Activated CD4-positive, CD25-positive, alpha-beta regulatory T cell treated with anti-CD3 and anti-CD28 coated beads, Interleukin-2, amount 50 U/mL, for 16 hours (primary cell): Measurements from ENCODE around the gene KIF23.
A peak's percentile ranks its signal among the peaks of the same experiment; 100 is the strongest.
"Not testable (repeated sequence)": the region's sequence is repeated elsewhere in the genome, so short reads cannot be mapped to it uniquely, and the experiment has no call there.

ENCODE experiments used
- DNase-seq: peaks from one replicate; pipeline ENCODE4 v3.0.0-alpha.2; 2020; ENCODE audit warnings: low read depth, low spot score

Gene KIF23

GRCh38 chr15:69434679-69435078, 20.5 kb downstream of the KIF23 start:
- DNase-seq: no peak

- no peak for DNase-seq
Measured at GRCh38 chr15:69435985-69436384, 21.8 kb downstream of the KIF23 start.

- no peak for DNase-seq
Measured at GRCh38 chr15:69436951-69437350, 22.8 kb downstream of the KIF23 start.

GRCh38 chr15:69439623-69440022, 25.5 kb downstream of the KIF23 start:
- no peak for DNase-seq

- no peak for DNase-seq
Measured at GRCh38 chr15:69443032-69443611, 29.0 kb downstream of the KIF23 start.

- no peak for DNase-seq
Measured at GRCh38 chr15:69444686-69445085, 30.5 kb downstream of the KIF23 start.

GRCh38 chr15:69446953-69447352, 32.8 kb downstream of the KIF23 start:
- no peak for DNase-seq

- not testable (repeated sequence) for DNase-seq
Measured at GRCh38 chr15:69450221-69450620, 36.1 kb downstream of the KIF23 start.

- no peak for DNase-seq
Measured at GRCh38 chr15:69450968-69451695, 37.0 kb downstream of the KIF23 start.

- DNase-seq: no peak
Measured at GRCh38 chr15:69451951-69452691, 38.0 kb downstream of the KIF23 start.

GRCh38 chr15:69452692-69453521, 38.8 kb downstream of the KIF23 start, which contains the start of gene RPLP1:
RPLP1 (plus strand) TSS chr15:69452818; CDS start chr15:69452949, 131 bp downstream.
- DNase-seq: peak; percentile 94

GRCh38 chr15:69454953-69455352, 40.8 kb downstream of the KIF23 start:
- DNase-seq: no peak

- DNase-seq: no peak
Measured at GRCh38 chr15:69456208-69457166, 42.3 kb downstream of the KIF23 start.

GRCh38 chr15:69457304-69458280, 43.4 kb downstream of the KIF23 start:
- DNase-seq: no peak

GRCh38 chr15:69459066-69459465, 44.9 kb downstream of the KIF23 start:
- no peak for DNase-seq

GRCh38 chr15:69460481-69460880, 46.3 kb downstream of the KIF23 start:
- DNase-seq: no peak

- no peak for DNase-seq
Measured at GRCh38 chr15:69462030-69462492, 47.9 kb downstream of the KIF23 start.

- DNase-seq: peak; percentile 85
Measured at GRCh38 chr15:69462493-69463181, 48.5 kb downstream of the KIF23 start.
